ENCODE measurements around the gene HECW1.

DNA sequence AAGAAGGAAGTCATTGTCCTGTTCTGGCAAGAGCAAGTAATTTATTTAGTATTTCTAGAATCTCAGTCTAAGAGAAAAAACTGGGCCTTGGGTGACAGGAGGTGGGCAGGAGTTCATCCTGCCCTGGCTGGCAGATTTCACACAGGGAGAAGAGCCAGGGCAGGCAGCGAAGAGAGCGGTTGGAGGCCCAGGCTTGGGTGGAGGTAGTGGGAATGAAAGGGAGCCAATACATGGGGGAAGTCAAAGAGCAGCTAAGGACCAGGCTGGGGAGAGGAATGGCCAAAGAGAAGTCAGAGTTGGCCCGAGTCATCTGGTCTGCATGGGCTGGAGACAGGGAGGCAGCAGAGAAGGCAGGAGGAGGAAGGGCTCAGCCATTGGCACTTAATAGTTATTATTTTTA lies 51.4 kb downstream of the HECW1 start:
- TF ChIP-seq, protein P1, sequence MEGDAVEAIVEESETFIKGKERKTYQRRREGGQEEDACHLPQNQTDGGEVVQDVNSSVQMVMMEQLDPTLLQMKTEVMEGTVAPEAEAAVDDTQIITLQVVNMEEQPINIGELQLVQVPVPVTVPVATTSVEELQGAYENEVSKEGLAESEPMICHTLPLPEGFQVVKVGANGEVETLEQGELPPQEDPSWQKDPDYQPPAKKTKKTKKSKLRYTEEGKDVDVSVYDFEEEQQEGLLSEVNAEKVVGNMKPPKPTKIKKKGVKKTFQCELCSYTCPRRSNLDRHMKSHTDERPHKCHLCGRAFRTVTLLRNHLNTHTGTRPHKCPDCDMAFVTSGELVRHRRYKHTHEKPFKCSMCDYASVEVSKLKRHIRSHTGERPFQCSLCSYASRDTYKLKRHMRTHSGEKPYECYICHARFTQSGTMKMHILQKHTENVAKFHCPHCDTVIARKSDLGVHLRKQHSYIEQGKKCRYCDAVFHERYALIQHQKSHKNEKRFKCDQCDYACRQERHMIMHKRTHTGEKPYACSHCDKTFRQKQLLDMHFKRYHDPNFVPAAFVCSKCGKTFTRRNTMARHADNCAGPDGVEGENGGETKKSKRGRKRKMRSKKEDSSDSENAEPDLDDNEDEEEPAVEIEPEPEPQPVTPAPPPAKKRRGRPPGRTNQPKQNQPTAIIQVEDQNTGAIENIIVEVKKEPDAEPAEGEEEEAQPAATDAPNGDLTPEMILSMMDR (conservative IDR thresholded peaks at IDR 0.05; ENCODE audit: low read depth in 2 of 2) = no peak
- TF ChIP-seq EZH2phosphoT487 (IDR thresholded peaks at IDR 0.05; ENCODE audit: unreplicated experiment) (no peak), POLR2AphosphoS5 (IDR thresholded peaks at IDR 0.05; ENCODE audit: low read depth) (no peak), EZH2 (IDR thresholded peaks at IDR 0.05; ENCODE audit: low read depth, unreplicated experiment) (no peak), CREB1 (CRISPR knock-in tag; IDR thresholded peaks at IDR 0.05; ENCODE audit: low read depth) (no peak), ZNF114 (CRISPR knock-in tag; IDR thresholded peaks at IDR 0.05) (no peak), JUNB (IDR thresholded peaks at IDR 0.05; ENCODE audit: unreplicated experiment) (no peak), STAT1 (IDR thresholded peaks at IDR 0.05; ENCODE audit: unreplicated experiment) (no peak)
- TF ChIP-seq, protein P2, sequence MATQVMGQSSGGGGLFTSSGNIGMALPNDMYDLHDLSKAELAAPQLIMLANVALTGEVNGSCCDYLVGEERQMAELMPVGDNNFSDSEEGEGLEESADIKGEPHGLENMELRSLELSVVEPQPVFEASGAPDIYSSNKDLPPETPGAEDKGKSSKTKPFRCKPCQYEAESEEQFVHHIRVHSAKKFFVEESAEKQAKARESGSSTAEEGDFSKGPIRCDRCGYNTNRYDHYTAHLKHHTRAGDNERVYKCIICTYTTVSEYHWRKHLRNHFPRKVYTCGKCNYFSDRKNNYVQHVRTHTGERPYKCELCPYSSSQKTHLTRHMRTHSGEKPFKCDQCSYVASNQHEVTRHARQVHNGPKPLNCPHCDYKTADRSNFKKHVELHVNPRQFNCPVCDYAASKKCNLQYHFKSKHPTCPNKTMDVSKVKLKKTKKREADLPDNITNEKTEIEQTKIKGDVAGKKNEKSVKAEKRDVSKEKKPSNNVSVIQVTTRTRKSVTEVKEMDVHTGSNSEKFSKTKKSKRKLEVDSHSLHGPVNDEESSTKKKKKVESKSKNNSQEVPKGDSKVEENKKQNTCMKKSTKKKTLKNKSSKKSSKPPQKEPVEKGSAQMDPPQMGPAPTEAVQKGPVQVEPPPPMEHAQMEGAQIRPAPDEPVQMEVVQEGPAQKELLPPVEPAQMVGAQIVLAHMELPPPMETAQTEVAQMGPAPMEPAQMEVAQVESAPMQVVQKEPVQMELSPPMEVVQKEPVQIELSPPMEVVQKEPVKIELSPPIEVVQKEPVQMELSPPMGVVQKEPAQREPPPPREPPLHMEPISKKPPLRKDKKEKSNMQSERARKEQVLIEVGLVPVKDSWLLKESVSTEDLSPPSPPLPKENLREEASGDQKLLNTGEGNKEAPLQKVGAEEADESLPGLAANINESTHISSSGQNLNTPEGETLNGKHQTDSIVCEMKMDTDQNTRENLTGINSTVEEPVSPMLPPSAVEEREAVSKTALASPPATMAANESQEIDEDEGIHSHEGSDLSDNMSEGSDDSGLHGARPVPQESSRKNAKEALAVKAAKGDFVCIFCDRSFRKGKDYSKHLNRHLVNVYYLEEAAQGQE (IDR thresholded peaks at IDR 0.05; ENCODE audit: unreplicated experiment) = no peak
- TF ChIP-seq, protein P3, sequence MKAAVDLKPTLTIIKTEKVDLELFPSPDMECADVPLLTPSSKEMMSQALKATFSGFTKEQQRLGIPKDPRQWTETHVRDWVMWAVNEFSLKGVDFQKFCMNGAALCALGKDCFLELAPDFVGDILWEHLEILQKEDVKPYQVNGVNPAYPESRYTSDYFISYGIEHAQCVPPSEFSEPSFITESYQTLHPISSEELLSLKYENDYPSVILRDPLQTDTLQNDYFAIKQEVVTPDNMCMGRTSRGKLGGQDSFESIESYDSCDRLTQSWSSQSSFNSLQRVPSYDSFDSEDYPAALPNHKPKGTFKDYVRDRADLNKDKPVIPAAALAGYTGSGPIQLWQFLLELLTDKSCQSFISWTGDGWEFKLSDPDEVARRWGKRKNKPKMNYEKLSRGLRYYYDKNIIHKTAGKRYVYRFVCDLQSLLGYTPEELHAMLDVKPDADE (IDR thresholded peaks at IDR 0.05) = no peak
